ENCODE data around the gene ATP5F1E.

DNA sequence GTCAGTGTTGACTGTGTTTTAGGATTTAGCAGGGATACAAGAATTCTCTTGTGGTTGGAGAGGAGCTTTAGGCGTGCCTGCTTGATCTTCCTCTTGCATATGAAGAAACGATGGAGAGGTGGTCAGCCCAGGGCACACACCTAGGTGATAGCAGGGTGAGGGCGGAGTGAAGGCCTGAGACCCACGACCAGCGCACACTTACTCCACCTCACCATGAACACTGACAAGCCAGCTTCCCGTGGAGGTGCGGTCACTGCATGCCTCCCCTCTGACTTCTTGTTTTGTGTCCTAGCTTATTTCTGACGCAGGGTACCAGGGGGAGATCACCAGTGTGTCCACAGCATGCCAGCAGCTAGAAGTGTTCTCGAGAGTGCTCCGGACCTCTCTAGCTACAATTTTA lies 42.9 kb downstream of the ATP5F1E start:
- TF ChIP-seq POLR2AphosphoS5 (IDR thresholded peaks at IDR 0.05) (no peak), POLR2A (IDR thresholded peaks at IDR 0.05) (no peak), EP300 (IDR thresholded peaks at IDR 0.05) (no peak)
- TF ChIP-seq, protein P1, sequence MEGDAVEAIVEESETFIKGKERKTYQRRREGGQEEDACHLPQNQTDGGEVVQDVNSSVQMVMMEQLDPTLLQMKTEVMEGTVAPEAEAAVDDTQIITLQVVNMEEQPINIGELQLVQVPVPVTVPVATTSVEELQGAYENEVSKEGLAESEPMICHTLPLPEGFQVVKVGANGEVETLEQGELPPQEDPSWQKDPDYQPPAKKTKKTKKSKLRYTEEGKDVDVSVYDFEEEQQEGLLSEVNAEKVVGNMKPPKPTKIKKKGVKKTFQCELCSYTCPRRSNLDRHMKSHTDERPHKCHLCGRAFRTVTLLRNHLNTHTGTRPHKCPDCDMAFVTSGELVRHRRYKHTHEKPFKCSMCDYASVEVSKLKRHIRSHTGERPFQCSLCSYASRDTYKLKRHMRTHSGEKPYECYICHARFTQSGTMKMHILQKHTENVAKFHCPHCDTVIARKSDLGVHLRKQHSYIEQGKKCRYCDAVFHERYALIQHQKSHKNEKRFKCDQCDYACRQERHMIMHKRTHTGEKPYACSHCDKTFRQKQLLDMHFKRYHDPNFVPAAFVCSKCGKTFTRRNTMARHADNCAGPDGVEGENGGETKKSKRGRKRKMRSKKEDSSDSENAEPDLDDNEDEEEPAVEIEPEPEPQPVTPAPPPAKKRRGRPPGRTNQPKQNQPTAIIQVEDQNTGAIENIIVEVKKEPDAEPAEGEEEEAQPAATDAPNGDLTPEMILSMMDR (IDR thresholded peaks at IDR 0.05) = no peak

Data from upper lobe of left lung (tissue), 4 donors.